NCI-H2029 (cell line): ENCODE measurements around the gene TEPSIN.

Experiments used
- DNase-seq: peaks from one replicate; lab custom pipeline; 2025; lab: John Stamatoyannopoulos, UW

Gene TEPSIN

DNA sequence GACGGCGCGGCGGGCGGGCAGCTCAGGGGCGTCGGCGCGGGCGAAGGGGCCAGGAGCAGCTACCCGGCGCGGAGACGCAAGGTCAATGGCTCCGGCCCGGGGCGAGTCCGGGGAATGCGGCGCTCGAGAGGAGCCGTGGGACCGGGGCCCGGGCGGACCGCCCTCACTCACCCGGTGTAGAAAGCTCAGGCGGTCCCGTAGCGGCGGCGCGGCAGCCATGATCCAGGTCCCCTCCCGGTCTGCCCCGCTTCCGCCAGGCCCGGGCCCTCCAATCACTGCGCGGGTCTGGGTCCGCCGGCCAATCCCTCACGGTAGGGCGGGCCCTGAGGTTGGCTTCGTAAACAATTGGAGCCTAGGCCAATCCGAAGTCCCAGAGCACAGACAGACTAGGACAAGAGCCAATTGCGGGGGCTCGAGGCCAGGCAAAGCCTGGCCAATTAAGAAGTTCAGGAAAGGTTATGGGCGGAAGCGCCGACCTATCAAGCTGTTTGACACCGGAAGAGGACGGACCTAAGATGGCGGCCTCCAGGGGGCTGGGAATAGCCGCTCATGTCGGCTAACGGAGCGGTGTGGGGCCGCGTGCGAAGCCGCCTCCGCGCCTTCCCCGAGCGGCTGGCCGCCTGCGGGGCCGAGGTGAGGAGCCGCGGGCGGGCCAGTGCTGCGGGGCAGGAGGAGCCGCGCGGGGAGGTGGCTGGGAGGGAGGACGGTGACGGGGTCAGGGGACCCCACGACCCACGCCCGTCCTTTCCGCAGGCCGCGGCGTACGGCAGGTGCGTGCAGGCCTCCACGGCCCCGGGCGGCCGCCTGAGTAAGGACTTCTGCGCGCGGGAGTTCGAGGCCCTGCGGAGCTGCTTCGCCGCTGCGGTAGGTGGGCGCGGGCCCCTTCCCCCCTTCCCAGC is at the start of gene TEPSIN, which contains the start of gene NDUFAF8:
Gene TEPSIN, minus strand, starts transcription at position 241 of the 899 bp plus-strand sequence. Its CDS starts 22 bp downstream, at position 219.
Gene NDUFAF8, plus strand, starts transcription at position 504 of the 899 bp plus-strand sequence. Its CDS starts 46 bp downstream, at position 550.
- peak; percentile 96 for DNase-seq

GRCh38 chr17:81287741-81288430 is 49.0 kb upstream of the TEPSIN start:
- DNase-seq: no peak

GRCh38 chr17:81287152-81287551 is 48.3 kb upstream of the TEPSIN start:
- no peak for DNase-seq

- no peak for DNase-seq
Observed at GRCh38 chr17:81286491-81287145, 47.8 kb upstream of the TEPSIN start.

GRCh38 chr17:81285894-81286293 is 47.0 kb upstream of the TEPSIN start:
- DNase-seq: no peak

DNA sequence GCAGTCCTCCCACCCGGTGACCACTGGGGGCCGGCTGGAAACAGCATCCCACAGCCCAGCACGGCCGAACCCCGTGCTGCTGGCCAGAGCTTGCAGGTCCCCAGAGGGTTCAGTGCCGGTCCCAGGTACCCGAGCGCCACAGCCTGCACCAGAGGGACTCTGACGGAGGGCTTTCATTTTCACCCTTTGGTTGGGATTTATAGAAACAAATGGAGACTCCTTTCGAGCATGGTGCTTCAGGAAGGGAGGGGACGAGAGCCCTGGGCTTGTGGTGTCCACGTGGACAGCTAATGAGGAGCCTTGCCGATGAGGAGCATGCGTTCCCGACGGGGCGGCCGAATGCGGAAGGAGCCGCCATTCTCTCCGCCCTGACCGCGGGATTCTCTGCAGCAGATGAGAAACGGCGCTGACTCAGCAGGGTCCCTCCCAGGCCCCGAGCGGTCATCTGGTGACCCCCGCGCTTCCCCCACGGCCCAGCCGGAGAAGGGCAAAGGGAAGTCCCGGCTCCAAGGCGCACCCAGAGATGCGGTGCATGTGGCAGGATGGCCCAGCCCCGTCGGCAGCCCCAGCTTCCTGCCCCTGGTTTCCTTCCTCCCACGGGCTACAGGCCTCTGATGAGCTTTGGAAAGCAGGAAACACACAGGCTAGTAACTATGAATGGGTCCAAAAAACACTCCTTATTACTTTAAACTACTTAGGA is 46.5 kb upstream of the TEPSIN start:
- DNase-seq: no peak

GRCh38 chr17:81282876-81283275 is 44.0 kb upstream of the TEPSIN start:
- no peak for DNase-seq

DNA sequence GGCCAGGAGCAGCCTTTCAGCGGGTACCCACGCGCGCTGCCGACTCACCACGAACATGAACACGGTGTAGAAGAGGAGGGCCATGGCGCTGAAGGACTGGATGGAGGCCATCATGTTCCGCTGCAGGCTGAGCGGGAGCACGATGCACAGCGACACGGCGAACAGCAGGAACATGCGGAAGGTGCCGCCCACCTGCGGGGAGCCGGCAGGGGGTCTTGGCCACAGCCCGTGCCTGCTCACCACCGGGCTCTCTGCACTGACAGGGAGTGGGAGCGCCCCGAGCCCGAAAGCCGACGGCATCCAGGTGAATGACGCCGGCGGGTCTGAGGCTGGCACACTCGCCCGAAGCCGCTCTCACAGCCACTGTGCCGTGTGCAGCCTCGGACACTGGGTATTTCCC is 43.3 kb upstream of the TEPSIN start:
- DNase-seq: no peak

DNA sequence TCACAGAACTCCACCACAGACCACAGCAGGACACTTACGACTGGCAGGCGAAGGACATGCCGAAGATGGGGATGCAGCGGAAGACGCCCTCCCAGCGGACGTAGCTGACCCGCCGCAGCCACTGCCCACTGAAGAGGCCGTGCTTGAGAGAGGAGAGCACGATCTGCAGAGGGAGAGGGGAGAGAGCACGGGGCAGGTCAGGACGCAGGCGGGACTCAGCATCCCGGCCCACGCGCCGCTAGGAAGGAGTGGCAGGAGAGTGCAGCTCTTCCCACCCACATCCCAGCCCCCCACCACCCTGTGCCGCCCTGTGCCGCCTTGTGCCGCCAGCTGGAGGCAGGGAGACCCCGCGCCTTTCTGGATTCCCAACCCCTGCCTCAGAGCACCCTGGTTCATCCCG is 41.7 kb upstream of the TEPSIN start:
- DNase-seq: no peak

GRCh38 chr17:81279278-81280275 is 40.7 kb upstream of the TEPSIN start:
- no peak for DNase-seq

- DNase-seq: no peak
Observed at GRCh38 chr17:81278831-81279230, 40.0 kb upstream of the TEPSIN start.

DNA sequence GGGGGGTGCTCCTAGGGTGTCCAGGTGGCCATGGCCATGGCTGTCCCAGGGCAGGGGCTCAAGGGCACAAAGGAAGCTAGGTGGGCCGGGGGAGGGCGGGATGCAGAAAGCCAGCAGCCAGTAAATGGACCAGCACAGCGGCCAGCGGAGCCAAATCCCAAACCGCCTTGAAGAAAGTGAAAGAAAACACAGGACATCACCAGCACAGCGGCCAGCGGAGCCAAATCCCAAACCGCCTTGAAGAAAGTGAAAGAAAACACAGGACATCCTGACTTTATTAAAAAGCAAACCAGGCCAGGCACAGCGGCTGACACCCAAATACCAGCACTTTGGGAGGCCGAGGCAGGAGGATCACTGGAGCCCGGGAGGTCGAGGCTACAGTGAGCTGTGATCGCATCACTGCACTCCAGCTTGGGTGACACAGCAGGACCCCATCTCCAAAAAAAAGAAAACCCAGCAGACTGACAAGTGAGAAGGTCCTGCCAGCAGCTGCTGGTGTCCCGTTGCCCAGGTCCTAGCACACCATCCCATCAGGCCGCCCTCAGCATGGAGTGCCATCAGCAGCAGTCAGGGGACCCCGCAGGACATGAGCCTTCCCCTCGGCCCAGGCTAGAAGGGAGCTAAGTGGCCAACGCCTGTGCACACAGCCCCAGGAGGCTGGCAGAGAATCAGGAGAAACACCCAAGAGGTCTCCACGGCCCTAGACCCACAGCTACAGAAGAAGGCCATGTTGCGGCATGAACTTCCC is 39.3 kb upstream of the TEPSIN start:
- no peak for DNase-seq

- DNase-seq: peak; percentile 68
Observed at GRCh38 chr17:81277421-81277820, 38.6 kb upstream of the TEPSIN start.

DNA sequence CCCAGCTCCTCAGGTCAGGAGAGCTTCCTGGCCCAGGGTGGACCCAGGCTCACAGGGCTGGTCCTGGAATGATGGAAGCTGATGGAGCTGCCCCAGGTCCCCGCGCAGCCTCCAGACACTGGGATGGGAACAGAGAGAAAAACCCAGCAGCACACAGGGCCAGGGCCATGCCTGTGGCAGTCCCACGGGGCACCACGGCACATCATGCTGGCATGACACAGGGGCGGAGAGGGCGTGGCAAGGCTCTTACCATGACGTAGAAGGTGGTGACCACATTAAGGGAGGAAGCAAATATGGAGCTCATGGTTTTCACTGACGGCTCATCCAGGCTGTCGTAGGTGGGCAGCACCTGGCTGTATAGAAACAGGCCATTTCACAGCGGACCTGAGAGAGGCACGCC is 37.9 kb upstream of the TEPSIN start:
- DNase-seq: no peak

DNA sequence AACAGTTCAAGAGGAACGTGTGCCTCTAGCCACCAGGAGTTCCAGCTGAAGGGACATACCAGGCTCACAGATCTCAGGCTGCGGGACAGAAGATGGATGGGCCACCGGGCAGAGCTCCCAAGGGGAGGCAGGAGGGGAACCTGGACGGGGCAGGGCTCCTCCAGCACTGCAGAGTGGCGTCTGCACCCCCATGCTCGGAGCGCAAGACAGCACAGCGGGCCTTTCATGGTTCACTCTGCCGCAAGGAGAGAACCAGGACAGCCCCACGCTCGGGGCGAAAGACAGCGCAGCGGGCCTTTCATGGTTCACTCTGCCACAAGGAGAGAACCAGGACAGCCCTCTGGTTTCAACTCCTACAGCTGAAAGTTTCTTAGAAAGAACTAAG is 35.6 kb upstream of the TEPSIN start:
- no peak for DNase-seq

DNA sequence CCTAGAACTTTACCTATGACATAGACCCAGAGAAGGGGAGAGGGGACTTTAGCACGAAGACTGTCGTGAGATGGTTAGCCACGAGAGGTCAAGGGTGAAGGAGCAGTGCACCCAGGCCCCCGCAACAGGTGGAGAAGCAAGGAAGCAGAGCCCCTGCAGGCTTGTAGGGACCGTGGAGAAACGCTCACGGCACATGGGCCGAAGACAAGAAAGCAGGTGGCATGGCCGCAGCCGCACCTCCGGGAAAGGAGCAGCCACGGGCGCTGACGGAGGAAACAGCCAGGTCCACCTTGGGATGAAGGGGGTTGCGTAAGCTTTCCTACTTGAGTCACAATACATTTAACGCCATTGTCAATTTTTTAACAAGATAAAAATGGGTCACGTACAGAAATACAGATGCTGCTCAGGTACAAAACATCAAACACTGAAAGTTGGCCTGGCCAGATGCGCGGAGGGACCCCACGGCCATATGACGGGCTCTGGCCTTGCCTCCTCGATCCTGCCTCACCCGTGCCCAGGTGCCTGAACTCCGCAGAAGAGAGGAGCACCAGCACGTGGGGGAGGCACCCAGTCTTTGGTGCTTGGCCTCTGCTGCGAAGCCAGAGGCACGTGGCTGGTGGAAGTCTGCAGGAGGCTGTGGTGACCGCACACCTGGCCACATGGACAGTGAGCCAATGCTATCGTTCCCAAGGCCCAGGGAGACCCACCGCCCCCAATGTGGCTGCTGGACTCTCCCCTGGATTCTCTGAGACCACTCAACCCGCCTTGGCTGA is 35.0 kb upstream of the TEPSIN start:
- no peak for DNase-seq

DNA sequence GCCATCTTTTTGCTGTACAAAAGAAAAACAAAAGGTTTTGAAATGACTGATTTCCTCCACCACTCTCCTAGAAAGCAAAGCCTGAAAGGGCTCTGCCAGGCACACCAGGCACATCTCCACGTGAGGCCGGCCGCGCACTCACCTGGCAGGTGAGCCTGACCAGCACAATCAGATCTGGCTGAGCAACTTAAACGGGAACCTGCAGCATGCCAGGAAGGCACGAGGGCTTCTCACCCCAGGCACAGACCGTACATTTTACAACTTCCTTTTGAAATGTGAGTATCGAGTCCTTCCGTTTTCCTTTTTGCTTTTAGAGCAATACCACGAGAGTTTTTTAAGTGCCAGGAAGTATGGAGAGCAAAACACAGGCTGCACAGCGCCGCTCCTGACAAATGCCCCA is 33.8 kb upstream of the TEPSIN start:
- DNase-seq: no peak

- no peak for DNase-seq
Observed at GRCh38 chr17:81271226-81271625, 32.4 kb upstream of the TEPSIN start.

- DNase-seq: no peak
Observed at GRCh38 chr17:81270279-81270678, 31.4 kb upstream of the TEPSIN start.
